GM23338 (cell line): Measurements from ENCODE around the gene CHST11. TPM values are rescaled to one million over a fixed set of nuclear protein-coding genes. Genes with fewer than 3 reads are reported as not detected.

Source experiments
- ATAC-seq: fragments of 200-7000 bp; cut with Tn5 transposase; 3 replicates; pipeline ENCODE4 v1.9.1; 2020
- DNase-seq: peaks from one replicate; pipeline ENCODE4 v3.0.0-alpha.2; 2015; ENCODE audit warnings: low spot score
- H2AFZ ChIP-seq: fragments of 200-600 bp; sonication (generic); 2 replicates; pipeline ENCODE4 v1.8.0; 2016; ENCODE audit warnings: antibody characterized with exemption, mild to moderate bottlenecking, moderate library complexity
- H3F3A ChIP-seq: fragments of 200-600 bp; sonication (generic); replicated peaks from 2 replicates; pipeline ENCODE4 v1.8.0; 2017; ENCODE audit warnings: antibody characterized with exemption, mixed run types, low read depth
- H3K27ac ChIP-seq: fragments of 200-600 bp; sonication (generic); 2 replicates; pipeline ENCODE4 v1.6.1; 2016; ENCODE audit warnings: low read depth
- H3K27me3 ChIP-seq: fragments of 200-600 bp; sonication (generic); 2 replicates; pipeline ENCODE4 v1.8.0; 2016; ENCODE audit warnings: mild to moderate bottlenecking, mixed run types, moderate library complexity; ENCODE audit not compliant: insufficient read depth
- H3K36me3 ChIP-seq: fragments of 200-600 bp; sonication (generic); 2 replicates; pipeline ENCODE4 v1.8.0; 2016; ENCODE audit warnings: mild to moderate bottlenecking; ENCODE audit not compliant: insufficient read depth
- H3K4me1 ChIP-seq: fragments of 200-600 bp; sonication (generic); 2 replicates; pipeline ENCODE4 v1.8.0; 2016; ENCODE audit warnings: mild to moderate bottlenecking, moderate library complexity; ENCODE audit not compliant: insufficient read depth
- H3K4me2 ChIP-seq: fragments of 200-600 bp; sonication (generic); 2 replicates; pipeline ENCODE4 v1.7.1; 2017; ENCODE audit warnings: mixed run types
- H3K4me3 ChIP-seq: fragments of 200-600 bp; sonication (generic); 2 replicates; pipeline ENCODE4 v1.6.1; 2016; ENCODE audit warnings: mixed run types
- H3K79me2 ChIP-seq: fragments of 200-600 bp; sonication (generic); replicated peaks from 2 replicates; pipeline ENCODE4 v1.8.0; 2017; ENCODE audit warnings: mild to moderate bottlenecking; ENCODE audit not compliant: insufficient read depth
- H3K9me2 ChIP-seq: fragments of 200-600 bp; sonication (generic); 2 replicates; pipeline ENCODE4 v1.8.0; 2017; ENCODE audit not compliant: insufficient read depth
- H4K20me1 ChIP-seq: fragments of 200-600 bp; sonication (generic); replicated peaks from 2 replicates; pipeline ENCODE4 v1.8.0; 2017; ENCODE audit warnings: mild to moderate bottlenecking; ENCODE audit not compliant: insufficient read depth
- H3K27ac Mint-ChIP-seq: 2 replicates; pipeline ENCODE4 v1.8.0; 2020; ENCODE audit warnings: inconsistent platforms, mild to moderate bottlenecking, moderate library complexity, mixed read lengths
- H3K27me3 Mint-ChIP-seq: 3 replicates; pipeline ENCODE4 v1.8.0; 2022; ENCODE audit warnings: low read depth, mild to moderate bottlenecking, moderate library complexity, mixed read lengths, inconsistent platforms; ENCODE audit not compliant: insufficient read depth, poor library complexity
- H3K36me3 Mint-ChIP-seq: 3 replicates; pipeline ENCODE4 v1.8.0; 2021; ENCODE audit warnings: low read depth, mild to moderate bottlenecking, inconsistent platforms, moderate library complexity, mixed read lengths
- H3K4me1 Mint-ChIP-seq: 3 replicates; pipeline ENCODE4 v1.8.0; 2020; ENCODE audit warnings: mild to moderate bottlenecking, inconsistent platforms, mixed read lengths
- H3K4me3 Mint-ChIP-seq: 3 replicates; pipeline ENCODE4 v1.8.0; 2021; ENCODE audit warnings: moderate library complexity, mild to moderate bottlenecking, inconsistent platforms, mixed read lengths
- H3K9me3 Mint-ChIP-seq: 3 replicates; pipeline ENCODE4 v1.8.0; 2020; ENCODE audit warnings: moderate library complexity, mild to moderate bottlenecking, inconsistent platforms, mixed read lengths
- CTCF ChIP-seq, 2 experiments: fragments of 200-600 bp in 1 of 2; sonication (generic) in 1 of 2; conservative IDR thresholded peaks; 2 replicates each; pipeline versions ENCODE4 v1.5.1 to v1.6.1; 2016 to 2017; ENCODE audit warnings: antibody characterized with exemption in 2 of 2, low read depth in 2 of 2, mild to moderate bottlenecking in 2 of 2, moderate library complexity in 1 of 2
- ETS1 ChIP-seq: IDR thresholded peaks from 2 replicates; pipeline ENCODE4 v1.6.1; 2016; ENCODE audit warnings: antibody characterized with exemption
- EZH2phosphoT487 ChIP-seq: fragments of 200-600 bp; sonication (generic); IDR thresholded peaks from one replicate; pipeline ENCODE4 v1.8.1; 2018; ENCODE audit warnings: antibody characterized with exemption; ENCODE audit not compliant: unreplicated experiment
- JUNB ChIP-seq: IDR thresholded peaks from one replicate; pipeline ENCODE4 v1.6.1; 2016; ENCODE audit warnings: antibody characterized with exemption; ENCODE audit not compliant: unreplicated experiment
- POLR2AphosphoS5 ChIP-seq: IDR thresholded peaks from 2 replicates; pipeline ENCODE4 v1.6.1; 2016; ENCODE audit warnings: antibody characterized with exemption, low read depth
- REST ChIP-seq: IDR thresholded peaks from one replicate; pipeline ENCODE4 v1.6.1; 2018; ENCODE audit warnings: antibody characterized with exemption; ENCODE audit not compliant: unreplicated experiment
- STAT1 ChIP-seq: IDR thresholded peaks from one replicate; pipeline ENCODE4 v1.6.1; 2016; ENCODE audit warnings: antibody characterized with exemption; ENCODE audit not compliant: unreplicated experiment
- ZNF114 ChIP-seq: fragments of 250-450 bp; sonication (Bioruptor Pico); IDR thresholded peaks from 2 replicates; pipeline ENCODE4 v1.5.0; 2020; ENCODE audit warnings: mild to moderate bottlenecking, moderate library complexity
- ZNF462 ChIP-seq: fragments of 250-450 bp; sonication (Bioruptor Pico); IDR thresholded peaks from 2 replicates; pipeline ENCODE4 v1.5.0; 2020; ENCODE audit warnings: mild to moderate bottlenecking, moderate library complexity
- polyA plus RNA-seq: library from polyadenylated mRNA; unstranded; fragments of >200 nt; fragmentation: Nextera tagmentation; extraction: Ambion mirVana; gene quantifications from 2 replicates; pipeline ENCODE4 v1.2.1, GENCODE V29; 2016
- total RNA-seq: library from RNA; depleted of rRNA; stranded (reverse); fragments of >200 nt; shearing (Covaris generic); gene quantifications from 2 replicates; pipeline ENCODE4 v1.2.3, GENCODE V29; 2014

Gene CHST11
- total and polyA plus RNA-seq, 2 experiments from 2014 or later: 7.7 to 25.7 TPM

- no peak overlapping the region for H3K27ac Mint-ChIP-seq
- H3K4me3 Mint-ChIP-seq: no peak overlapping the region
- no peak overlapping the region for H3K4me3 ChIP-seq
- TF ChIP-seq POLR2AphosphoS5 (no peak), EZH2phosphoT487 (no peak), STAT1 (no peak), JUNB (no peak), ZNF114 (no peak)
- peaks cover 29% of the 10 kb centered on the region for H4K20me1 ChIP-seq
- H3K4me2 ChIP-seq: no peak overlapping the region
- peaks cover 5% of the 10 kb centered on the region for H3K27me3 Mint-ChIP-seq
- no peaks in the 10 kb centered on the region for H3K36me3 ChIP-seq
- H2AFZ ChIP-seq: no peak overlapping the region
- H3F3A ChIP-seq: no peaks in the 10 kb centered on the region
- no peak for DNase-seq
- no peaks in the 10 kb centered on the region for H3K36me3 Mint-ChIP-seq
- peaks cover 12% of the 10 kb centered on the region for H3K4me1 ChIP-seq
- H3K27ac ChIP-seq: no peak overlapping the region
- peaks cover 46% of the 10 kb centered on the region for H3K79me2 ChIP-seq
- peaks cover 3% of the 10 kb centered on the region; the same call in 1 of the 2 replicates for H3K9me2 ChIP-seq
- H3K9me3 Mint-ChIP-seq: no peaks in the 10 kb centered on the region
- no peak for ATAC-seq
- H3K27me3 ChIP-seq: no peaks in the 10 kb centered on the region
- H3K4me1 Mint-ChIP-seq: peaks cover 14% of the 10 kb centered on the region; the same call in 2 of the 3 replicates
Measured at GRCh38 chr12:104466709-104467345, 10.1 kb downstream of the CHST11 start.

- ATAC-seq (no peak), DNase-seq (no peak)
- Histone ChIP-seq H3K9me2 (peaks cover 3% of the 10 kb centered on the region; the same call in 1 of the 2 replicates), H3K4me3 (no peak overlapping the region), H3K4me1 (peaks cover 12% of the 10 kb centered on the region), H4K20me1 (peaks cover 29% of the 10 kb centered on the region), H2AFZ (no peak overlapping the region), H3K27me3 (no peaks in the 10 kb centered on the region), H3K27ac (no peak overlapping the region), H3K36me3 (no peaks in the 10 kb centered on the region), H3K79me2 (peaks cover 40% of the 10 kb centered on the region), H3F3A (no peaks in the 10 kb centered on the region), H3K4me2 (no peak overlapping the region)
- Mint-ChIP-seq H3K36me3 (no peaks in the 10 kb centered on the region), H3K27ac (no peak overlapping the region), H3K4me3 (no peak overlapping the region), H3K9me3 (no peaks in the 10 kb centered on the region), H3K27me3 (peaks cover 5% of the 10 kb centered on the region), H3K4me1 (peaks cover 15% of the 10 kb centered on the region)
- TF ChIP-seq REST: no peak
- TF ChIP-seq ETS1: no peak
- no peak for TF ChIP-seq ZNF462 (CRISPR knock-in tag)
- TF ChIP-seq EZH2phosphoT487: no peak
- TF ChIP-seq CTCF (conservative IDR thresholded peaks at IDR 0.05; ENCODE audit: low read depth in 2 of 2): no peak
Measured at GRCh38 chr12:104467346-104467837, 10.6 kb downstream of the CHST11 start.
